GM19239 (cell line): Measurements from ENCODE around the gene SNPH.
A peak's percentile ranks its signal among the peaks of the same experiment; 100 is the strongest.
"Not testable (repeated sequence)": the region's sequence is repeated elsewhere in the genome, so short reads cannot be mapped to it uniquely, and the experiment has no call there.

Source experiments
- DNase-seq: peaks from one replicate; pipeline ENCODE4 v3.0.0; 2011; ENCODE audit warnings: low spot score; ENCODE audit not compliant: insufficient read length
- FAIRE-seq: peaks from 2 replicates; lab custom pipeline; 2011; peaks lifted over from hg19 to GRCh38; lab: Jason Lieb, UNC

SNPH gene

DNA sequence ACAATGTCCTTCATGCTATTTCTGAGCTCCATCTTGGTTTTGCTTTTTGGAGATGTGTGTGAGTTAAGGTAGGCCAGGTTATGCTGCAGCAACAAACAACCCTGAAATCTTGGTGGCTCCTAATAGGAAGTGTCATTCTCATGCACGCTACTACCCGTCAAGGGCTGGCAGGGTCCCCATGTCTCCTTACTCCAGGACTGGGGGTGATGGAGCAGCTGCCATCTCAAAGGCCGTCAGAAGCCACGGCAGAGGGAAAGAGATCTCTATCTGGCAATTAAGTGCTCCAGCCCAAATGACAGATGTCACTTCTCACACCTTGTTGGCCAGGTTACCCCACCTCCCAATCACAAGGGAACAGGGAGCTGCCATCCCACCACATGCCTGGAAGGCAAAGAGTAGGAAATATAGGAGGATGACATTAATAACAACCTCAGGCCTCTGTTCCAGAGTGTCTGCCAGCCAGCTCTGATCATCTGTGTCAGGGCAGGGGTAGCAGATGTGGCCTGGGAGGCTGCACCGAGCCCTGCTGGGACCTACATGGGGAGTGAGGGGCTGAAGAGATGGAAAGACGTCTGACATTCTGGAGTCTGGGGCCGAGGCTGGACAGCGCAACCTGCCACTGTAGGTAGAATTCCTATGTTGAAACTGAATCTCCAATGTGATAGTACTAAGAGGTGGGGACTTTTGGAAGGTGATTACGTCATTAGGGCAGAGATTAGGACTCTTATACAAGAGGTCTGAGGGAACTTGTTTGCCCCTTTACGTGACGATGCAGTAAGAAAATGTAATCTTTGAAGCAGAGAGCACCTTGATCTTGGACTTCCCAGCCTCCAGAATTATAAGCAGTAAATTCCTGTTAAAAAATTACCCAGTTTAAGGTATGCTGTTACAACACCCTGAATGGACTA lies 67.6 kb downstream of the SNPH start:
- no peak for FAIRE-seq

DNA sequence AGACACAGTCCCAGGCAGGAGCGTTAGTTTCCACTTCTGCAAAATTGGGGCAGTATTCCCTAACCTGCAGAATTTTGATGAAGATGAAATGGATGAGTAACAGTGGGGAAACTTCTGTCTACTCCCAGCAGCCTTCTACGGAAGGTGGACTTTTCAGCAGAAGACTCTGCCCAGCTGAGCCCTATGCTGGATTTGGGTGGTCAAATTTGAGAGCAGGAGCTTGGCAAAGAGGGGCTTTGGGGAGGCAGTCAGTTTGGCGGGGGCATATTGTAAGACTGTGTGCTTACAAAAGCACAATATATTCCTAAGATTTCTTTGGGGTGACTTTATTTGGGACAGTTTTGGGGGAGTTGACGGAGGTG lies 68.3 kb downstream of the SNPH start:
- DNase-seq (no peak), FAIRE-seq (no peak)

More for the DNA sequence above, 67.6 kb downstream of the SNPH start:
- no peak for DNase-seq

DNA sequence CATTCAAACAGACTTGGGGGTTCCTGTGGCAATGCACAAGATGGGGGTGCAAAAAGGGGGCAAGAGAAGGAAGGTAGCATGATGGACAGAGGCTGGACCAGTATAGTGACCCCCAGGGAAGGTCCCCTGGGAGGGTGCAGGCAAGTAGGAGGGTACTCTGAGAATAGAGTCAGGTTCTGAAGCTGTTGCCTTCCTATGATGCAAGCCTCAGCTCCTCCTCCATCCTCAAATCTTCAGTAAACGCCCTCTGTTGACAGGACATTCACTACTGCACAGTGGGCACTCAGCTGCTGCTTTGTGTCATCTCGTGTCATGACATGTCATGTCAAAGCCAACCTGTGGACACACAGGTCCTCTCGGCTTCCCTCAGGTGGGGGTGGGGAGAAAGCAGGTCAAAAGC lies 68.7 kb downstream of the SNPH start:
- DNase-seq (no peak), FAIRE-seq (no peak)

DNA sequence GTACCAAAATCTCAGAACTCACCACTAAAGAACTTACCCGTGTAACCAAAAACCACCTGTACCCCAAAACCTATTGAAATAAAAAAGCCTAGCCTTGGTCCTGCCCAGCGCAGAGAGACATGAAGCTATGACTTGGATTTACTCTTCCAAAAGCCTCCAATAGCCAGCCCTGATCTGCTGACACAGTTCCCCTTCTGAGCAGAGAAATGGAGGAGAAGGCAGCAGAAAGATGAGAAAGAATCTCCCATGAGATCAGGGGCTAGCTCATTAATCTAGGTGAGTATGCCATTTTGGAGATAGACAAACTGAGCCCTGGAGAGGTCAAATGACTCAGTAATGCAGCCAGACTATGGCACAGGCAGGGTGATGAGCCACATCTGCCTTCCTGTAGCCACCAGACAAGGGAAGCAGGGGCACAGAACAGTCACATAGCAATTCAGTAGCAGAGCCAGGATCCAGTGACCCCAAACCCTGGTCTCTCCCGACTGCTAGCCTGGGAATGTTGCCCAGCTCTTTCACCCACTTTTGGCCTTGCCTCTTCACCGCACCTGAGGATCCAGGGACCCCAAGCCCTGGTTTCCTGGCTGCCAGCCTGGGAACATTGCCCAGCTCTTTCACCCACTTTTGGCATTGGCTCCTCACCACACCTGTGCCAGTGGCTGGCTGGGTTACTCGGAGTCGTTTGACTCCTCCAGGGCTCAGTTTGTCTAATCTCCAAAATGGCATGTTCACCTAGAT lies 70.0 kb downstream of the SNPH start:
- FAIRE-seq (no peak), DNase-seq (no peak)

DNA sequence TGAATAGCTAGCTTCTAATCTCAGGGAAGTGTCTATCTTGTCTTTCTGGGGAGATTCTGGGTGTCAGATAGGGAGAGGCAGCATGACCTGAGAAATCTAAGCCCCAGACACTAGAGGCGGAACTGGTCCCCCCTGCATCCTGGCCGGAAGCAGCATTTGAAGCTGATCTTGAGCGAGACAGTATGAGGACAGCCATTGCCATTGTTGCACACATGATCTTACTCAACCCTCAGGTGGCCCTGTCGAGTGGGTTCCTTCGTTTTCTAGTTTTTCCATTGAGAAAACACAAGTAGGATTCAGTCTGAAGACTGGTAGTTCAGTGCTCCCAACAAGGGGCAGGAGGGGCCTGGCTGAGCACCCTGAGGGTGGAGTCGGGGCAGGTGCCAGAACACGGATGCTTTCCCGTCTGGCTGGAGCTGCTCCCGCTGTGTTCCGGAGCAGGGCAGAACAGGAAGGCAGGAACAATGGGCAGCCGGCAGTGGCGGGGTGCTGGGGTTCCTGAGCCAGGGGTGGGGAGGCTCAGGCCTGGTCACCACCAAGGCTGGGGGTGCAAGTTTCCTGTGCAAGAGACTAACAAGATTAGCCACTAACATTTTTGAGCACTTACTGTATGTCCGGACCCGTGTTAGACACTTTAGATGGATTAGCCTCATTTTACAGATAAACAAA lies 70.7 kb downstream of the SNPH start:
- no peak for DNase-seq
- FAIRE-seq, result no peak

DNA sequence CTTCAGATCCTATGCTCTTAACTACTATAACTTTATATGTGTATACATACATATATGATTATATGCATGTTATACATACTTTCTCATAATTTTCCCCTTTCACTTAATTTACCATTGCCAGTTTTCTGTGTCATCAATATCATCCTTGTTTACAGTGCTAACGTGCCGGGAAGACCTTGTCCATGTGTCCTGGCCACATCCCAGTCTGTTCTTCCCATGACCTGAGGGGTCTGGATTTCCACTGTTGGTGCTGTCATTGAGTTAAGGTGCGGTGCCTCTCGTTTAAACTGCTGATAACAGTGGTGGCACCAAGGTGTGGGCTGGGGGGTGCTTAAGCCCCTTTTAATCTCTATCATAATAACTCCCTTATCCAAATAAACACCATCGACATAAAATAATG lies 71.3 kb downstream of the SNPH start:
- FAIRE-seq (no peak), DNase-seq (no peak)

DNA sequence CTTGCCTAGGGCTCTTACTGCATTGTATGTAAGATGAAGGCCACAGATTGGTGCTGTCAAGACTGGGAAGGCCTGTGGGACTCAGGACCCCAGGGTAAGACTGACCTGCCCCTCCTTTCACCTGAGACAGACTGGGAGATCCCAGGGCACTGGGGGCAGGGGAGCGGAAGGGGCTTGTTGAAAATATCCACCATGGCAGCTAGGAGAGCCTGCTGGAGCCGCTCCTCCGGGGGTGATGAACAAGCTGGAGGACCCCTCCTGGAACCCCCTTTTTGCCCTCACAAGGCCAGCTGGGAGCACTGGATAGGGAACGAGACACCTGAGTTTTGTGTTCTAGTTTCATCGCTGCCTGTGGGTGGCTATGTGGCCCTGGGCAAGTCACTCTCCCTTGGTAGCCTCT lies 72.0 kb downstream of the SNPH start:
- FAIRE-seq, result no peak
- DNase-seq, result no peak

DNA sequence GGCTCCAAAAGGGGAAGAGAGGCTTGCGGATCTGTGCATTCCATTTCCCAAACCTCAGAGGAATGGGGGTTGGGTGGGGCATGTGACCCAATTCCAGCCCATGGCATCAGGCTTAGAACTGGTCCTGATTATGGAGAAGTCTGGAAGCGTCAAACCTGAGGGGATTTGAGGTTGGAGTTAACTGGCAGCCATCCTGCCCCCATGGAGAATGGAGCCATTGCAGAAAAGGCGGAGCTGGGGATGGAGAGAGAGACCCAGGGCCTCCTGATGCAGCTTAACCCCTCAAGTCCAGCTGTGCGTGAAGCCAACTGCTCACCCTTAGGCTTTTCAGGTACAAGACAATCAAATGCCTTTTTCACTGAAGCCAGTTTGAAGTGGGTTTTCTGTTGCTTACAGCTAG lies 72.7 kb downstream of the SNPH start:
- no peak for FAIRE-seq
- DNase-seq, result no peak

DNA sequence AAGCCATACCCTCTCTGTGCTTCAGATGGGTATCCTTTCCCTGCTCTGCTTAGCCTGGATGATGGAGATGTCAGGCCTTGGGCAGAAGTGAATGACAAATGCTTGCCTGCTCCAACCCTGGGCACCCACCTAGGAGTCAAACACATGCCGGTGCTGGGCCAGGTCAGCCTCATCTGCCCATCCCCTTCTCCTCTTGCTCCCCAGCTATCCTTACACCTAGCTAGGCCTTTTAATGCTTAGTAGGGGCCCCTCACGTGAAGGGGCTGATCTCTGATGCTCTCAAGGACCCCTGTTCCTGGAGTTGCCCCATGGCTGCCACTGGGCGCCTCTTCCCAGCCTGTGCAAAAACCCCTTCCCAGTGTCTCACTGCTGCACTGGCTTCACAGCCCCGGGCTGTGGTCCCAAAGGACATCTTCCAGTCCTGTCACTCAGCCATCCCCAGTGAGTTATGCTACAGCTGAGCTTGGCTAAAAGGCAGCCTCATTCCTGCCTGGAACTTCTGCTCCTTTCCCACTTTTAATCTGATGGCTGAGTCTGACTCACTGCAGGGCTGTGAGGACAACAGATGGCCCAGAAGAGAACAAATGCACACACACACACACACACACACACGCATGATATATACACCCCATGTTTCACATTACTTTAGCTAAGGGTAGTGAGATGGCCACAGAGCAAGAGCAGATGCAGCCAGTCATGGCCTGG lies 75.6 kb downstream of the SNPH start:
- no peak for FAIRE-seq
- DNase-seq, result no peak

DNA sequence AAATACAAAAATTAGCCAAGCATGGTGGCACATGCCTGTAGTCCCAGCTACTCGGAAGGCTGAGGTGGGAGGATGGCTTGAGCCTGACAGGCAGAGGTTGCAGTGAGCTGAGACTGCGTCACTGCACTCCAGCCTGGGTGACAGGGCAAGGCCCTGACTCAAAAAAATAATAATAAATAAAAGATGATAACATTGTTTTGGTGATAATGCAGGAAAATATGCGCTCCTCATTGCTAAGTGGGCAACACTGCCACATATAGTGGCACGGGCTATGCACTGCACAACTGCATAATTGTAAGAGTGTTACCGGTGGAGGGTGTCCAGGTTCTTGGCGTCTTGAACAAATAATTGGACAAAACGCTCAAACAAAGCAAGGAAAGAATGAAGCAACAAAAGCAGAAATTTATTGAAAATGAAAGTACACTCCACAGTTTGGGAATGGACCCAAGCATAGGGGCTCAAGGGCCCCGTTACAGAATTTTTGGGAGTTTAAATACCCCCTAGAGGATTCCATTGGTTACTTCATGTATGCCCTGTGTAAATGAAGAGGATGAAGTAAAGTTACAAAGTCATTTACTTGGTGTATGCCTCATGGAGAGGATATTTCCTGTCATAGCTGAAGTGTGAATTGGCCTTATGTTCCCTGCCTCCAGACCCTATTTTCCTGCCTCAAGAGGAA lies 77.5 kb downstream of the SNPH start:
- not testable (repeated sequence) for FAIRE-seq, DNase-seq

DNA sequence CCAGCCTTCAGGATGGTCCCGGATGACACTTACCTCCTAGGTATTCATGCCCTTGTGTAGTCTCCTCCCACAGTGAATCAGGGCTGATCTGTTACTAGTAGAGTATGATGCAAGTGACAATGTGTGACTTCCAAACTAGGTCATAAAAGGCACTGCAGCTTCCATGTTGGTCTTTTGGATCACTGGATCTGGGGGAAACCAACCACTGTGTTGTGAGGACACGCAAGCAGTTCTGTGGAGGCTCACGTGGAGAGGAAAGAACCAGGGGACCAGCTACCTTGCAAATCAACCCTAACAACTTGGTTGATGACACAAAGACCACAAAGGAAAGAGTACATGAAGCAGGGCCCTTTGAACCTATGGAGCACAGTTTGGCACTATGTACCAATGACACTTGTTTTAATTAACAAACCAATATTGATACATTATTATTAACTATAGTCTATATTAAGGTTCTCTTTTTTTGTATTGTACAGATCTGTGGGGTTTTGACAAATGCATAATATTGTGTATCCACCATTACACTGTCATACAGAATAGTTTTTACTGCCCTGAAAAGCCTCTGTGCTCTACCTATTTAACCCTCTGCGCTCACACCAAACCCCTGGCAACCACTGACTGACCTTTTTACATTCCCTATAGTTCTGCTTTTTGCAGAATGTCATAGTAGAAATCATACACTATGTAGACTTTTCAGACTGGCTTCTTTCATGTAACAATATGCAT lies 79.1 kb downstream of the SNPH start:
- DNase-seq (no peak), FAIRE-seq (no peak)

DNA sequence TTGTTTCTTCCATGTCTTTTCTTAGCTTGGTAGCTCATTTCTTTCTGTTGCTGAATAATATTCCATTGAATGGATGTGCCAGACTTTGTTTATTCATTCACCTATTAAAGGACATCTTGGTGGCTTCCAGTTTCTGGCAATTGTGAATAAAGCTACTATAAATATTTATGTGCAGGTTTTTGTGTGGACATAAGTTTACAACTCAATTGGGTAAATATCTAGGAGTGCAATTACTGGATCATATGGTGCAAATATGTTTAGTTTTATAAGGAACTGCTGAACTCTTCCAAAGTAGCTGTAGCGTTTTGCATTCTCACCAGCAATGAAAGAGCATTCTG lies 79.6 kb downstream of the SNPH start:
- no peak for FAIRE-seq

DNA sequence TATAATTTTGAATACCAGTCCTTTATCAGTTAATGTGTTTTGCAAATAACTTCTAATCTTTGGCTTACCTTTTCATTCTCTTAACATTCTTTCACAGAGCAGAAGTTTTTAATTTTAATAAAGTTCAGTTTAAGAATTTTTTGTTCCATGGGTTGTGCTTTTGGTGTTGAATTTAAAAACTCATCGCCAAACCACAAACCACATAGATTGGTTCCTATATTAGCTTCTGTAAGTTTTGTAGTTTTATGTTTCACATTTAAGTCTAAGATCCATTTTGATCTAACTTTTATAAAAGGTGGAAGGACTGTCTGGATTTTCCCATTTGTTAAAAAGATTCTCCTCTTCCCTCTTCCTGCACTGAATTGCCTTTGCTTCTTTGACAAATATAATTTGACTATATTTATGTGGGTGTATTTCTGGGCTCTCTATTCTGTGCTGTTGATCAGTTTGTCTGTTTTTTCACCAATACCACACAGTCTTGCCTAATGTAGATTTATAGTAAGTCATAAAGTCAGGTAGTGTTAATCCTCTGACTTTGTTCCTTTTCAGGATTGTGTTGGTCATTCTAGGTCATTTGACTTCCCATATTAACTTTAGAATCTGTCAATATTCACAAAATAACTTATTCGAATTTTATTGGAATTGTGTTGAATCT lies 80.3 kb downstream of the SNPH start:
- FAIRE-seq (peak; percentile 53), DNase-seq (no peak)

More for the DNA sequence above, 79.6 kb downstream of the SNPH start:
- DNase-seq, result no peak

DNA sequence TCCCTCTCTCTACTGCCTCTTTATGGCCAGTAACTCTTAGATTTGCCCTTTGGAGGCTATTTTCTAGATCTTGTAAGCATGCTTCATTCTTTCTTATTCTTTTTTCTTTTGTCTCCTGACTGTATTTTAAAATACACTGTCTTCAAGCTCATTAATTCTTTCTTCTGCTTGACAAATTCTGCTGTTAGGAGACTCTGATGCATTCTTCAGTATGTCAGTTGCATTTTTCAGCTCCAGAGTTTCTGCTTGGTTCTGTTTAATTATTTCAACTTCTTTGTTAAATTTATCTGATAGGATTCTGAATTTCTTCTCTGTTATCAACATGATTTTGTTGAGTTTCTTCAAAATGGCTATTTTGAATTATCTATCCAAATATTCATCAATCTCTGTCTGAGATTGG lies 87.9 kb downstream of the SNPH start:
- DNase-seq (no peak), FAIRE-seq (peak; percentile 26)

DNA sequence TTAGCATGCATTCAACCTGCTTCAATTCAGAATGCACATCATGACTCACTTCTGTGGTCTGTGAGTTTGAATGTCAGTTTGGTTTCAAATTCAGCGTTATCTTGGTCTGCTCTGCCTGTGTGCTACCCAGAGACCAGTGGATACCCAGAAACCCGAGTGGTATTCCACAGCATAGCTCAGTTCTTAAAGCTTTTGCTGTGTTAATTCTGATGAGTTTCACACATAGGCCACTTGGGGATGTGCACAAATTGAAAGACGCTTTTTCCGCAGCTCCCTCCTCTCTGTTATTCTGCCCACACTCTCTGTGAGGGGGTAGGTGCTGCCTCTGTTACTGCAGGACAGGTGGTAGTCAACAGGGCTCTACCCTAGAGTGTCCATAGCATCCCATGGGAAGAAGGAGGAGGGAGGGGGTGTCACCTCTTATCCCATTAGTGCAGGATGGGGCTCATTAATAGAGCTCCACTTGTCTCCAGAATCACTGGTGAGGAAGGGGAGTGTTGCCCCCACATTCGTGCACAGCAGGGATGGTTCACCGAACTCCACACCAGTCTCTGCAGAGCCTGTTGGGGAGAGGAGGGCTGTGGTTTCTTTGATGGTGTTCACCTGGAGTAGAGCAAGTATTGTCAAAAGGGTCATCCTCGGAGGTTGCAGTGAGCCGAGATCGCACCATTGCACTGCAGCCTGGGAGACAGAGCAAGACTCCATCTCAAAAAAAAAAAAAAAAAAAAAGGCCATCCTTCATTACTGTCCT lies 92.0 kb downstream of the SNPH start:
- no peak for DNase-seq
- no peak for FAIRE-seq
